ENCODE data around the gene RAB33A.

RAB33A gene

DNA sequence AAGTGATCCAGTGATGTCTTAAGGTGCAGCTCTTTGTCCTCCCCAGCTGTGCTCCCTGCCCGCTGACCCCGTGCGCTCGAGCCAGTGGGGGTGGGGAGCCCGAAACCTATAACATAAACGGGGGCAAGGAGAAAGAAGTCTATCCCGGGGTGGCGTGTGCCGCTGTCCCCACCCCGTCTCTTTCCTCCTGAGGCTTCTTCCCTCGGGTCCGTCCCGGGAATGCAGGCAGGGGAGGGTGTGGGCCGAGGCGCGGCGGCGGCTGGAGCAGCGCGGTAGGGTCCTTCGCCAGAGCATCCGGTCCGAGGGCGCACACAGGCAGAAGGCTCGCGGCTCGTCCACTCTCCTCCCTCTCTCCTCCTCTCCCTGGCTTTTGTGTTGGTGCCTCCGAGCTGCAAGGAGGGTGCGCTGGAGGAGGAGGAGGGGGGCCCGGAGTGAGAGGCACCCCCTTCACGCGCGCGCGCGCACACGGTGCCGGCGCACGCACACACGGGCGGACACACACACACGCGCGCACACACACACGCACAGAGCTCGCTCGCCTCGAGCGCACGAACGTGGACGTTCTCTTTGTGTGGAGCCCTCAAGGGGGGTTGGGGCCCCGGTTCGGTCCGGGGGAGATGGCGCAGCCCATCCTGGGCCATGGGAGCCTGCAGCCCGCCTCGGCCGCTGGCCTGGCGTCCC lies at the start of gene RAB33A:
TSS of gene RAB33A (plus strand) at position 517 of the 681 bp plus-strand sequence. CDS start at position 618, 101 bp downstream.
- DNase-seq (ENCODE audit: low read depth), result peak; percentile 50

DNA sequence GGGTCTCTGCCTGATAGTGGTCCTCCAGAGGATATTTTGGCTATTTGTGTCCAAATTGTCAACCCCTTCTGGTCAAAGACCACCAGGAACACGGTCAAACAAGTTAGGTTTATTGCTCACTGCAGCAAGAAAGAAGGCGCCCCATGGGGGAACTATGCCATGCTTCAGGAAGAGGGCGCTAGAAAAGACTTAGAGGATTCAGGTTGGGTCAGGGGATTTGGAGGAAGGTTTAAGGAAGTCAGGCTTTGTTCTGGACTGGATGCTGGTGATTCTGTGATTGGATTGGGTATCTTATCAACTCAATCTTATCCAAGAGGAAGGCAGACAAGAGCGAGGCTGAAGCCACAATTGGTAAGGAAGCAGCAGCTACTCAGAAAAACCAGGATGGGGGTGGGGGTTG lies 47.2 kb upstream of the RAB33A start:
- no peak for DNase-seq (ENCODE audit: low read depth)

DNA sequence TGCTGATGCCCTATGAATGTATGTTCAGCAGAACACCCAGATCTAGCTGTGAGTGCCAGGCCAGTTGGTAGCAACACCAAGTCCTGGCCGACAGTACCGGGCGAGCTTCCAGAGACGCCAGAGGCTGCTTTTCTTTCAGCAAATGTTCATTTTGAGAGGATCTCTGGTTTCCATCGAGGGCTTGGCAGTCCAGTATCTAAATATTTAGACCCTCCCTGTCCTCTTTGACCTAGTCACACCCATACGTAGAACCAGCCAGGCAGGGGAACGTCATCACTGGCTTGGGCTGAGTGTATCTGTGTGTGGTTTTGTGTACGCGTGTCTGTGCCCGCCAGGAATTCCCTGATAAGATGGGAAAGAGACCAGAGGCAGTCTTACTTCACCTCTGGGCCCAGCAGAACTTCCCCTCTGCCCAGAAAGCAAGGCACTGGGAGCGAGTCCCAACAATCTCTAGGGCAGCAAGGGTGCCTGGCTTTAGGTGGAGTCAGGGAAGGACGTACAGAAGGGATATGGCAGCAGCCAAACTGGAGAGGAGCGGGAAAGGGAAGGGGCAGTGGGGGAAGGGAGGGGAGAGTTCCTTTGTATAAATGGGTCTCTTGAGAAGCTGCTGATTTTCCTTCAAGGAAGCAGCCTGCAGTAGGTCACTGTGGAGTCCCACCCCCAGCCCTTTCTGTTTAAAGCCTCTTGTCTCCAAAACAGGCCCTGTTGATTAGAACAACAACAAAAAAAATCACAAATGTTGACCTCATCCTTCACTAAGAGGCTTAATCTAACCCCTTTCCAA lies 46.5 kb upstream of the RAB33A start:
- peak; percentile 35 for DNase-seq (ENCODE audit: low read depth)

DNA sequence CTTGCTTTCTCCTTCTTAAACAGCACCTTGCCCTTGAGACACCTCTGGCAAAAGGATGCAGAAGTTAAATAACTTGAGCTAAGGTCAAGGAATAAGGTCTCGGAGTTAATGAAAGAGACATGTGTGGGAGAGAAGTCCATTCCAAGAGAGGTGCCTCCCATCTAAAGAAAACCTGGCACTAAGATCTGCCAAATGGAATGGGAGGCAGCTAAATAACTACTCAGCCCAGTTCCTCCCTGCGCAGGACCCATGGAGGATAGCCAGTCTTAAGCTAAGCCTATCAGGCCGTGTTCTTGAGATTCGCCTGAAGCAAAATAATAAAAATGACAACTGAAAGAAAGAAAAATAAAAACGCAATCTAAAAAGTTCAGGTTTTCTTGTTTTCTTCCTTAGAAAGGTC lies 40.8 kb upstream of the RAB33A start:
- no peak for DNase-seq (ENCODE audit: low read depth)

DNA sequence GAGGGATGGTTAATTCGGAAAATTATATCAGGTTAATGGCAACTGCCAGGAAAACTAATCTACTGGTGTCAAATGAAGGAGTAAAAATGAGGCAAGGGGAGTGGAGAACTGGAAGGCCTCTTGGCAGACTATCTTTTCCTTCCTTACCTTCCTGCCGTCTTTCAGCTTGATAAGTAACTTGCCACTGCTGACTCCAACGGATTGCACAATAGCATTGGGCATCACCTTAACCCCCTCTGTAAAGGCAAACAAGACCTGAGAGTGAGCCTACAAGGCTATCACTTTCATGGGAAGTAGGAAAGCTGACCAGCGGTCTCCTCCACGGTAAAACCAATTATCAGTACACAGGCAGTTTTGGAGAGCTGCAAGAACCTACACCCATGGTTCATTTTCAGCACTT lies 35.3 kb upstream of the RAB33A start:
- no peak for DNase-seq (ENCODE audit: low read depth)

DNA sequence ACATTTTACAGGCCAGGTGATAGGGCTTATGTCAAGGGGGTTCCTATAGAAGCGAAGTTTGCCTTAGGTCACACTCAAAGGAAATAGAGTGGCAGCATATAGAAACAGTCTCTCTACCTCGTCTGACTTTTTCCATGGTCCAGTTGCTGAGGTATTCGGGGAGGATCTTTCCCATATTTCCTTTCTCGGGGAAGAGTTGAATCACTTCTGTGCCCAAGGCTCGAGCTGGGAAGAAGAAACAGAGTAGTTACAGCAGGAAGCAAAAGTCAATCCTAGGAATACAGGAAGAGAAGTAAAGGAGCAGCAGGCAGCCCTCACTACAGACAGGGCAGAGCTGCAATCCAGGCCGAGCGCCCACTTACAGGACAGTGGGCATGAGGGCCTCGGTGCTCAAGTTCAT lies 34.8 kb upstream of the RAB33A start:
- DNase-seq (ENCODE audit: low read depth), result no peak

DNA sequence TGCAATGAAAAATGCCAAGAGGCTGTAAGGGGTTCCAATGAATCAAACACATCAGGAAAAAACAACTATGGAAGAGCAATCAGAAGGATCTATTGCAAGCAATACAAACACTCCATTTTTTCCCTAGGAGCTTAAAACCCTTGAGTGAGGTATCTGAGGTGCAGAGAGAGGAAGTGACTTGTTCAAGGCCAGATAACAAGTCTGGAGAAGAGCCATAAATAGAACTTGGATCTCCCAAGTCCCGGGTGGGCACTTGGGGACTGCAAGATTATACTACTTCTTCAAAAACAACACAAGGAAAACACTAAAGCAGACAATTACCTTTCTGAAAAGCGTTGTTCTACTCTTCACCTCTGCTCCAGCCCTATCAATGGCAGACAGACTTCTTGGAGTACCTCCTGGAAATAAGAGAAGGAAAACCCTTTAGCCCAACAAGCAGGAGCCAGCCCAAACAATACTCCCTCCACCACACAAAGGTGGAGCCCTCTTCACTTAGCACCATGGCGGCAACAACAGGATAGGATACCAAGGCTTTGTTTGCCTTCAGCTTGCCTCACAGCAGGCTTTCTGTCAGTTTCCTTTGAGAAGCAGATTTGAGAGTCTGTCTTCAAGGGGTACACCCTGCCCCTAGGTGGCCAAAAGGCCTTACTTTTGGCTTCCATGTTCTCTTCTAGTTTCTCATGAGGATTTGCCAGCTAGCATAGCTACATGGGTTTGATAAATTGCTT lies 32.1 kb upstream of the RAB33A start:
- no peak for DNase-seq (ENCODE audit: low read depth)

DNA sequence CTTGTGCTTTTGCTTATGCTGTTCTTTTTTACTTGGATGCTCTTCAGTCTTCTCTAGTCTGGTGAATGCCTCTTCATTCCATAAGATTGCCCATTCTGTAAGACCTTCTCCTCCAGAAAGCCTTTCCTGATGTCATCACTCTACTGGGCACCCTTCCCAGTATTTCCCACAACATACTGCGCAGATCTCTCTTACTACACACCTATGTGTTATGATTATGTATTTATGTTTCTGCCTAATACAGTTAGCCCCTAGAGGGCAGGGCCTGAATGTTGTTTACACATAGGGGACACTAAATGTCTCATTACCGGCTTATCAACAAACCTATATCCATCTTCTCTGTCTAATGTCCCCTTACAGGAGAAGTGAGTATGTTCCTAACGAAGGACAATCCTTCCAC lies 27.3 kb upstream of the RAB33A start:
- peak; percentile 25 for DNase-seq (ENCODE audit: low read depth)

DNA sequence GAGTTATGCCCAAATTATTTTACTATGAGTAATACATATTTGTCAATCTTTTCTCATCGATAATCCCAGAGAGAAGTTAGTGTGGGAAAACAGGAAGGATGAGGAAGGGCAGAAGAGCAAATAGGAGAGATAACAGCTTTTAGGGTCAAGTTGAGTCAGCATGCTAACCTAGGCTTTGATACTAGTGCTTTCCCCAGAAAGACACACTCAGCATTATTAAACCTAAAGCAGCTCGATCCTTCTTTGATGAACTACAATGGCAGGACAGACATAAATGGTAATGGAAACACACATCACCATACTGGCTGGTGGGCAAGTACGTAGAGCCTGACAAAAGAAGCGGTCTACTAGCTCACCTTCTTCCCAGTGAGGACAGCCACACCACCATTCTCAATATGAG lies 26.6 kb upstream of the RAB33A start:
- DNase-seq (ENCODE audit: low read depth), result peak; percentile 16

DNA sequence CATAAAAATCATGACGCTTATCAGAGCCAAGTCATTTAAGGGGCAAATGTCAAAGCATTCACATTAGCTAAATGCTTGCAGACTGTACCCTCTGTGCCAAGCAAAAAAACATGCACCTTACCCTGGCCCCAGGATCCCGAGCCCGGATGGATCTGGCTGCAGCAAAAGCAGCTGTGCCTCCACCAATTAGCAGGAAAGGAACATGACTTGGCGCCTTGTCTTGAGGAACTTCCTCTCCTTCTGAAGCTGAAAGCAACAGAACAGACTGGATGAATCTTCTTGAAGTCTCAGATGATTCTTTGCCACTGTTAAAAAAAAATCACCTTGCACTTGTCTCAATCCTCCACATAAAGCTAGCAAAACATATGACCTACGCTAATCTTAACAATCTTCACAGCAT lies 24.1 kb upstream of the RAB33A start:
- no peak for DNase-seq (ENCODE audit: low read depth)

DNA sequence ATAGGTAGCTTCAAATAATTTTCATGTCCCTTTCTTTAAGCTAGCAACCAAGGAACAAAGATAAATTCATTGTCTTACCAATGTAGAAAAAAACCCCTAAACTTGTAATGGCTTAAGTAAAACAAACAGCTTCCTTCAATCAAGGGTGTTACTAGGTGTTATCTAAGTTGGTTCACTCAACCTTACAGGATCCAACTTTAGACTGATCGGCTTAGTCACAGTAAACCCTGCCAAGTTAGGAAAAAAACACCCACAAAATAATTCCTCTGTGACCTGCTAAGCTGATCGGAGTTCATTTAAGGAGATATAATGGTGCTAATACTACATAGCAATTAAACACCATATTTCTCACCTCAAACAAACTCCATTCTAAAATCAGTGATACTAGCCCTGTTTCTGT lies 16.2 kb upstream of the RAB33A start:
- DNase-seq (ENCODE audit: low read depth), result no peak

DNA sequence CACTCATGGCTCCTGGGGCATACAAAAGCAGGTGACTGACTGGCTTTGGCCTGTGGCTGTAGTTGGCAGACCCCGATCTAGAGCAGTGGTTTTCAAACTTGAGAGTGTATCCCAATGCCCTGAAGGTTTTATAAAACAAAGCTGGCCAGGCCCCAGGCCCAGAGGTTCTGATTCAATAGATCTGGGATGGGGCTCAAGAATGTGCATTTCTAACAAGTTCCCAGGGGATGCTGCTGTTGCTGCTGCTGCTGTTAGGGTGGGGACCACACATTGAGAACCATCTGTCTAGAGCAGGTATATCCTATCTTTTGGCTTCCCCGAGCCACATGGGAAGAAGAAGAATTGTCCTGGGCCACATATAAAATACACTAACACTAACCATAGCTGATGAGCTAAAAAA lies 13.5 kb upstream of the RAB33A start:
- DNase-seq (ENCODE audit: low read depth), result no peak

DNA sequence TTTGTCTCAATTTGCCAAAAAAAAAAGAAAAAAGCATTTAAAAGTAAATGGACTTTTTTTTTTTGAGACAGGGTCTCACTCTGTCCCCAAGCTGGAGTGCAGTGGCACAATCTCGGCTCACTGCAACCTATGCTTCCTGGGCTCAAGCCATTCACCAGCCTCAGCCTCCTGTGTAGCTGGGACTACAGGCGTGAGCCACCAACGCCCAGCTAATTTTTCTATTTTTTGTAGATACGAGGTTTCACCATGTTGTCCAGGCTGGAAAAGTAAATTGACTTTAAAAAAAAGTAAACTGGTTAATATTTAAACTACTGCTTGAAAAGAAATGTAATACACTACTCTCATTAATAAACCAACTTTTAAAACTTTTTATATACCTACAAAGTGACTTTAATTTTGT lies 12.0 kb upstream of the RAB33A start:
- DNase-seq (ENCODE audit: low read depth), result no peak

DNA sequence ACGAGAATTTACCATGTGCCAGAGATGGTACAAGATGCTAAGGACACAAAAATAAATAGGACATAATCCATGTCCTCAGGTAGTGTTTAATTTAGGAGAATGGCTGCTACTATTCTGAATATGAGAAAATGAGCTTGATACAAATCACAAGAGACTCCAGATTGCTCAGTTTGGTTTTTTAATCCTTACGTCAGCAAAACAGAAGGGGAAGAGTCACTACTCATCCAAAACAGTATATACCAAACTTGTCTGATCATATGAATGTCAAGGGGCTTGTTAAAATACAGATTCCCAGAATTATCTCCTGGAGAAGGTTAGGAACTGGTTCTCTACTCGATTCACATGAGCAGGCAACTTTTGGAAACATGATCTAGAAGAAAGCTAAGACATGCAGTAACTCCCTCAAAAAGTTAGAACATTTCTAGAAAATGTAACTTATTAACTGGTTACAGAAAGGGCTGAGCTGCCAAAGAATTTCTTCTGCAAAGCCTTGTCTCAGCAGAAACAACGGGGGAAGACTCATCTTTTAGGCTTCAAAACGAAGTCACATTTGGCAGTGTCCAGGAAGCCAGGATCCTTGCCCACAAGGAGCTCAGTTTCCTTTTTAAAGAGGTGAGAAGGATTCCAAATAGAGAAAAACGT lies 9.5 kb upstream of the RAB33A start:
- no peak for DNase-seq (ENCODE audit: low read depth)

DNA sequence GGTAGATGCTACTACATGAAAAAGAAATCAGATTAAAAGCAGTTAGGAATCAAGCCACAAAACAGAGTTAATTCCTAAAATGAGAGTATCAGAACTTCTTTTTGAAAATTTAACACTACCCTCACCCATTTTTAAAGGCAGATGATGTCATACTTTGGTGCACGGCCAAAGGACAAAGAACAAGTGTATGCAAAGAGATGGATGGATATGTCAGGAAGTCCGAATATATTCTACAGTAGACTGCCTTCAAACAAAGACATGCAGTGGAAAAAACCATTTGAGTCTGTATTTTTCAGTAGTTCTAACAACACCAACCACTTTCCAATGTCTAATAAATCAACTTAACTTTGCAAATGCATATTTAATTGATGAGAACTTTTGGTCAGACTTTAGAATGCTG lies 8.4 kb upstream of the RAB33A start:
- no peak for DNase-seq (ENCODE audit: low read depth)

DNA sequence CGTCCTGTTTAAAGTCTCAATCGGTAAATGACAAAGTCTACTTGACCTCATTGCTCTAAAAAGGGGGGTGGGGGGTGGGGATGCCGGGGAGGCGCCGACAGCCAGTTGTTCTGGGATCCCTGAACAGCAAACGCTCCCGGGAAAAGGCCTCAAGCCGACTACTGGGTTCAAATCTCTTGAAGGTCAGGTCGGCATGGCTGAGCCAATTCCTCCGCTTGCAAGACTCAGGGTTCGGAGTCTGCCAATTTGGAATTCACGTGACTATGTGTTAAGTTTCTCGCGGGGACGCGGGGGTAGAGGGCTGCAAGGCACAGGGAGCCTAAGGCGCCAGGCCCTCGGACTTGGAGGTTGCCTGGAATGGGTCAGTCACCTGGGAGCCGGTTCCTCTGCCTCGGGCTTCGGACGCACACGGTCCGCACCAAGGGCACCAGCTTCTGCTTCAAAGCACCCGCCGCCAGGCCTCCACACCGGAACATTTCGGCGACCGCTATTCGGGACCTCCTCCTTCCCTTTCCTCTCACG lies 6.5 kb upstream of the RAB33A start:
- no peak for DNase-seq (ENCODE audit: low read depth)

DNA sequence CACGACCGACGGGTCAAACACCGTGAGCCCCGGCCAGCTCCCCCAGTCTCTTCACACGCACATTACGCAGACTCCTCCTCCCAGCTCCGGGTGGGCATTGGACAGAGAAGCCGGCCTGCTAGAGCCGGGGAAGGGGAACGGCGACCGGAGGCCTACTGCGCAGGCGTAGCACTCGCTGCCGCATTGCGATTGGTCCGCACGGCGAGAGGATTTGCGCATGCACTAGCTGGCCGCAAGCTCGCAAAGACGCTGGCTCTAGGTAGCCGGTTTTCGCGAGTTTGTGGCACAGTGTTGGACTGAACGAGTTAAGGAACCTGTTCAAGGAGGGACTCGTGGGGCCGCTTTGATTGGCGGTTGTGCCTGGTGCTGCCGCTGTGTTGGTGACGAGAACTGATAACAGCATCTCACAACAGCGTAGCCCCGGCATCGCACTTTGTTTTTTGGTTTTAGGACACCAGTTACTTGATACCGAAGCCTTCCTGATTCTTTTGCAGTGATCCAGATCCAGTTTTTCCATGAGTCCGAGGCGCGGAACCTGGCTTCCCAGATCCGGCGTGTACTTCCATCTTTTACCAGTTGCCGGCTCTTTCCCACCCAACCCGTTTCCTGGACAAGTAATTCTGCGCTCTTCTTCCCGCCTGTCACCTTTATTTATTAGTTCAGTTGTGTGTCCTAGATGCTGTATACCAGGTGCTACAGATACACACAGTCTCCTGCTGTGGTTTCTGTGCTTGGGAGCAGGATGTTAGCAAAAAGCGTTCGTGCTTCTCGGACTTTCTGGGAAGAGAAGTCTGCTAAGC lies 5.9 kb upstream of the RAB33A start, which contains the start of gene AIFM1:
TSS of gene AIFM1 (minus strand) at position 139 of the 800 bp plus-strand sequence. CDS start 185 bp downstream, outside the sequence.
- peak; percentile 94 for DNase-seq (ENCODE audit: low read depth)

DNA sequence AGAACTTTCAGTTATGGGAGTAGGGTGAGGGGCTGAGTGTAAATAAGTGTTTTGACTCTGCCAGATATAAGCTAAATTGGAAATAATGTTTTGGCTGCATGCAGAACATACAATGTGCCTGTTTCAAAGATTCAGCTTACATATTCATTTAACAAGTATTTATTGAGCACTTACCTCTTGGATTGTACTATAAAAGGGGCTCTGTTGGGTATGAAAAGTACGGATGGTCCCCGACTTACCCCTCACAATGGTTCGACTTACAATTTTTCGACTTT lies 5.3 kb upstream of the RAB33A start:
- DNase-seq (ENCODE audit: low read depth), result no peak

DNA sequence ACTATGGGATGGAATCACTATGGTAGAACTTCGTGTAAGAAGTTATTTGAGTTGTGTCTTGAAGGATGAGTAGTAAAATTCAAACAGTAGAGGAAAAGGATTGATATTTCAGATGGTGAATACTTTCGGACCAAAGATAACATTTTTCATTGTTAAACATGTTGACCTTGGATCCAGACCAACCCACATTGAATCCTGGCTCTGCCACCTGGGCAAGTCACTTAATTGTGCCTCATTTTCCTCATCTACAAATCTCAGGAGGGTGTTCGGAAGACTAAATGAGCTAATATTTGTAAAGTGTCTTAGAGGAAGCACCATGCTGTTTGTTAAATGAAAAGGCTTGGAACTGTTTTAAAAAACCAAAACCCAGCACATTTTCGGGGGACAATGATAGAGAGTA lies 4.7 kb upstream of the RAB33A start:
- no peak for DNase-seq (ENCODE audit: low read depth)

DNA sequence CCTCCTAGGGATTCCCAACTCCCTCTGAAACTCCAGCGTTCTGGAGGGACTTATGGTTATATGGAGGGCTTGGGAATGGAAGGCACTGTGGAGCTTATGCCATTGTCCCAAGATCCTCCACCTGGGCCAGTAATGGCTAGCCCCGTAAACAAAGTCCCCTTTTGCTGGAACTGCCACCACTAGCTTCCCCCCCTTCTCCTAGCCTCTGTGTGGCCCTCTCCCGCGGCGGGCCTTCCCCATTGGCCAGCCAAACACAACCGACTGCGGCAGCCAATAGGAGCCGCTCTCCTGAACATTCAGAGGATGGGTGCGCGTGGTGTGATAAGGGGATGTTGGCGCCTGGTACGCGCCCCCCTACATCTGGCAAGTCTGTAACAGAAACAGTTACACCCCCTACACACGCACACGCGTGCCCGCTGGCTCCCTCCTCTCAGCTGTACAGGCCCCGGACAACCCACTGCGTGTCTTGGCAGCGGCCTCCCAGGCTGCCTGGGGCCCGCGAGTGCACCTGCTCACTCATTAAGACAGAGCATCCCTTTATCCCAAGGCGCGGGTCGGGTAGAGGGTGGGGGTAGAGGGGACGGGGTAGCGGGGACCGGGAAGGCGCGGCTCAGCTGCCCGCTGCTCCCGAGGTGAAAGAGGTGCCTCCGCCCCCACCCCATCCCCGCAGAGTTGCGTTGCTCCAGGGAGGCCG lies 863 bp upstream of the RAB33A start:
- peak; percentile 44 for DNase-seq (ENCODE audit: low read depth)
